GM20431 (cell line): ENCODE data around the gene MME.
"Not testable (repeated sequence)": the region's sequence is repeated elsewhere in the genome, so short reads cannot be mapped to it uniquely, and the experiment has no call there.

Source experiments
- in situ Hi-C: fragments of 300-500 bp; cut with MseI, MboI; formaldehyde crosslinking; loops from one replicate; pipeline ENCODE4 v1.15.0; 2020; ENCODE audit warnings: low sequenced_read_pairs; ENCODE audit not compliant: unreplicated experiment

MME gene

GRCh38 chr3:155134311-155134710, 54.2 kb downstream of the MME start:
- in situ Hi-C loops, result not testable (repeated sequence)

- in situ Hi-C loops, result no loop called here
These were observed 54.9 kb downstream of the MME start for GRCh38 chr3:155135003-155135402.

- in situ Hi-C loops, result no loop called here
These were observed 58.6 kb downstream of the MME start for GRCh38 chr3:155138677-155139076.

- in situ Hi-C loops, result no loop called here
These were observed 67.5 kb downstream of the MME start for GRCh38 chr3:155147588-155147987.

GRCh38 chr3:155149494-155149893, 69.4 kb downstream of the MME start:
- in situ Hi-C loops, result no loop called here

- in situ Hi-C loops, result no loop called here
These were observed 73.4 kb downstream of the MME start for GRCh38 chr3:155153242-155154186.

- in situ Hi-C loops, result no loop called here
These were observed 74.1 kb downstream of the MME start for GRCh38 chr3:155154255-155154654.

- in situ Hi-C loops, result no loop called here
These were observed 78.4 kb downstream of the MME start for GRCh38 chr3:155158346-155159037.

GRCh38 chr3:155159301-155159700, 79.2 kb downstream of the MME start:
- in situ Hi-C loops, result no loop called here

- in situ Hi-C loops, result no loop called here
These were observed 81.6 kb downstream of the MME start for GRCh38 chr3:155161640-155162292.

- in situ Hi-C loops, result no loop called here
These were observed 84.2 kb downstream of the MME start for GRCh38 chr3:155164306-155164705.

- in situ Hi-C loops, result no loop called here
These were observed 86.3 kb downstream of the MME start for GRCh38 chr3:155166441-155166840.

GRCh38 chr3:155169197-155169596, 89.1 kb downstream of the MME start:
- in situ Hi-C loops, result no loop called here

- in situ Hi-C loops, result no loop called here
These were observed 93.7 kb downstream of the MME start for GRCh38 chr3:155173771-155174170.

GRCh38 chr3:155178810-155179436, 98.8 kb downstream of the MME start:
- in situ Hi-C loops, result no loop called here

- in situ Hi-C loops, result no loop called here
These were observed 99.3 kb downstream of the MME start for GRCh38 chr3:155179437-155179827.

GRCh38 chr3:155179966-155180757, 100.0 kb downstream of the MME start:
- in situ Hi-C loops, result no loop called here

GRCh38 chr3:155182467-155182866, 102.3 kb downstream of the MME start:
- in situ Hi-C loops, result no loop called here

- in situ Hi-C loops, result no loop called here
These were observed 103.9 kb downstream of the MME start for GRCh38 chr3:155184011-155184410.

- in situ Hi-C loops, result no loop called here
These were observed 105.5 kb downstream of the MME start for GRCh38 chr3:155185631-155186071.
